SK-N-SH (cell line): ENCODE data around the gene MMAA. TPM values are rescaled to one million over a fixed set of nuclear protein-coding genes. Genes with fewer than 3 reads are reported as not detected.

Experiments used
- CTCF ChIA-PET: fragments of 300-600, 350-600 bp; formaldehyde crosslinking; extraction: SDS; loops from one replicate; lab custom pipeline; 2021; lab: Yijun Ruan, JAX
- POLR2A ChIA-PET: fragments of 350-600 bp; sonication (Branson Sonifier 250); formaldehyde crosslinking; extraction: SDS; loops from one replicate; lab custom pipeline; 2020; ENCODE audit warnings: antibody characterized with exemption, inconsistent platforms; lab: Yijun Ruan, JAX
- DNase-seq: peaks from one replicate; pipeline ENCODE4 v3.0.0; 2012
- H2AFZ ChIP-seq: fragments of 200-600 bp; sonication (generic); 2 replicates; pipeline ENCODE4 v1.8.1; 2016; ENCODE audit warnings: antibody characterized with exemption, mild to moderate bottlenecking, low read depth
- H3F3A ChIP-seq: fragments of 200-600 bp; sonication (generic); replicated peaks from 2 replicates; pipeline ENCODE3; 2016; ENCODE audit warnings: antibody characterized with exemption, mild to moderate bottlenecking; ENCODE audit not compliant: insufficient read depth
- H3K27ac ChIP-seq, 2 experiments: fragments of 200-500 bp in 1 of 2; fragments of 200-600 bp in 1 of 2; sonication (Bioruptor generic) in 1 of 2; sonication (generic), shearing (Covaris generic) in 1 of 2; 2 replicates each; pipeline versions ENCODE4 v1.5.1 to v1.6.1; 2014 to 2016; ENCODE audit warnings: low read depth in 2 of 2, inconsistent platforms in 1 of 2, low read length in 1 of 2, mild to moderate bottlenecking in 1 of 2, mixed read lengths in 1 of 2
- H3K27me3 ChIP-seq: fragments of 200-600 bp; sonication (generic), shearing (Covaris generic); 2 replicates; pipeline ENCODE4 v1.6.1; 2016; ENCODE audit warnings: mixed run types; ENCODE audit not compliant: insufficient read depth
- H3K36me3 ChIP-seq, 2 experiments: fragments of 200-500 bp in 1 of 2; fragments of 200-600 bp in 1 of 2; sonication (Bioruptor generic) in 1 of 2; sonication (generic) in 1 of 2; replicated peaks in 1 of 2; 2 replicates each; pipeline versions ENCODE3 to v1.5.1; 2014 to 2016; ENCODE audit warnings: low read length in 1 of 2, mild to moderate bottlenecking in 1 of 2; ENCODE audit not compliant: insufficient read depth in 2 of 2, control insufficient read depth in 1 of 2
- H3K4me1 ChIP-seq, 2 experiments: fragments of 200-500 bp in 1 of 2; fragments of 200-600 bp in 1 of 2; sonication (Bioruptor generic) in 1 of 2; sonication (generic), shearing (Covaris generic) in 1 of 2; 2 replicates each; pipeline versions ENCODE4 v1.5.1 to v1.6.1; 2014 to 2016; ENCODE audit warnings: low read depth in 1 of 2, low read length in 1 of 2, mixed run types in 1 of 2; ENCODE audit not compliant: insufficient read depth in 2 of 2, control insufficient read depth in 1 of 2
- H3K4me2 ChIP-seq: fragments of 200-600 bp; sonication (generic), shearing (Covaris generic); 2 replicates; pipeline ENCODE4 v1.6.1; 2017; ENCODE audit warnings: mixed run types
- H3K4me3 ChIP-seq, 2 experiments: fragments of 200-500 bp in 1 of 2; fragments of 200-600 bp in 1 of 2; sonication (Bioruptor generic) in 1 of 2; sonication (generic), shearing (Covaris generic) in 1 of 2; 2 replicates each; pipeline versions ENCODE4 v1.5.1 to v1.8.1; 2014 to 2016; ENCODE audit warnings: low read depth in 2 of 2, inconsistent platforms in 1 of 2, low read length in 1 of 2, mild to moderate bottlenecking in 1 of 2, mixed read lengths in 1 of 2, moderate library complexity in 1 of 2
- H3K79me2 ChIP-seq: fragments of 200-600 bp; sonication (generic); 2 replicates; pipeline ENCODE4 v1.8.1; 2017; ENCODE audit warnings: mild to moderate bottlenecking; ENCODE audit not compliant: insufficient read depth
- H3K9ac ChIP-seq: fragments of 200-600 bp; sonication (generic); 2 replicates; pipeline ENCODE4 v1.6.1; 2017; ENCODE audit warnings: mixed run types
- H3K9me2 ChIP-seq: fragments of 200-600 bp; sonication (generic); 2 replicates; pipeline ENCODE4 v1.6.1; 2017; ENCODE audit warnings: mixed run types
- H3K9me3 ChIP-seq: fragments of 200-600 bp; sonication (generic); 2 replicates; pipeline ENCODE4 v1.6.1; 2017; ENCODE audit warnings: mixed run types, mild to moderate bottlenecking, moderate library complexity
- H4K20me1 ChIP-seq: fragments of 200-600 bp; sonication (generic); 2 replicates; pipeline ENCODE4 v1.6.1; 2017; ENCODE audit warnings: mild to moderate bottlenecking, mixed run types; ENCODE audit not compliant: insufficient read depth
- CHD2 ChIP-seq: fragments of 150-350 bp; IDR thresholded peaks from 2 replicates; pipeline ENCODE4 v1.6.1; 2018; ENCODE audit warnings: low read length; ENCODE audit not compliant: partially characterized antibody
- ELF1 ChIP-seq: IDR thresholded peaks from 2 replicates; pipeline ENCODE4 v1.4.0; 2012
- FOSL2 ChIP-seq: IDR thresholded peaks from 2 replicates; pipeline ENCODE4 v1.4.0; 2012; ENCODE audit warnings: low read depth, mild to moderate bottlenecking, moderate library complexity, borderline replicate concordance
- GABPA ChIP-seq: IDR thresholded peaks from 2 replicates; pipeline ENCODE4 v1.4.0; 2012; ENCODE audit warnings: low read depth, mild to moderate bottlenecking
- GATA2 ChIP-seq: sonication (generic); formaldehyde crosslinking; IDR thresholded peaks from 2 replicates; pipeline ENCODE4 v1.5.0; 2020; ENCODE audit warnings: mild to moderate bottlenecking, missing genetic modification reagents
- JUND ChIP-seq: IDR thresholded peaks from 2 replicates; pipeline ENCODE4 v1.4.0; 2012
- MEF2A ChIP-seq: IDR thresholded peaks from 2 replicates; pipeline ENCODE4 v1.4.0; 2012; ENCODE audit warnings: low read depth, borderline replicate concordance
- RAD21 ChIP-seq: IDR thresholded peaks from 2 replicates; pipeline ENCODE4 v1.6.1; 2012; ENCODE audit warnings: mild to moderate bottlenecking, low read length
- RXRA ChIP-seq: IDR thresholded peaks from 2 replicates; pipeline ENCODE4 v1.4.0; 2012; ENCODE audit warnings: low read depth, mild to moderate bottlenecking, borderline replicate concordance
- TCF12 ChIP-seq: IDR thresholded peaks from 2 replicates; pipeline ENCODE4 v1.4.0; 2012
- WGBS: methylation state at CpG from one replicate; pipeline ENCODE4 v1.1.6; 2017; ENCODE audit warnings: low lambda C conversion rate; 5-methylcytosine and 5-hydroxymethylcytosine counted together
- polyA plus RNA-seq, 3 experiments: library from polyadenylated mRNA; depleted of rRNA; stranded (reverse); fragments of >200 nt; gene quantifications; 2 replicates each; pipeline ENCODE4 v1.2.3, GENCODE V29; 2012
- TF ChIP-seq, protein P1 (sequence below): fragments of 200-600 bp; sonication (generic); IDR thresholded peaks from 2 replicates; pipeline ENCODE4 v1.6.1; 2017; ENCODE audit warnings: antibody characterized with exemption, mild to moderate bottlenecking, moderate library complexity
- TF ChIP-seq, protein P2 (sequence below): IDR thresholded peaks from 2 replicates; pipeline ENCODE4 v1.6.1; 2012; ENCODE audit warnings: mild to moderate bottlenecking, low read depth, low read length, moderate library complexity
- TF ChIP-seq, protein P3 (sequence below): IDR thresholded peaks from 2 replicates; pipeline ENCODE4 v1.4.0; 2012; ENCODE audit warnings: low read depth, borderline replicate concordance
- TF ChIP-seq, protein P4 (sequence below): IDR thresholded peaks from 2 replicates; pipeline ENCODE4 v1.4.0; 2012; ENCODE audit warnings: low read depth, borderline replicate concordance

The MMAA gene
- polyA plus RNA-seq, 1 of the 3 experiments (the other 2 are of a cell fraction) = 2.2 TPM

DNA sequence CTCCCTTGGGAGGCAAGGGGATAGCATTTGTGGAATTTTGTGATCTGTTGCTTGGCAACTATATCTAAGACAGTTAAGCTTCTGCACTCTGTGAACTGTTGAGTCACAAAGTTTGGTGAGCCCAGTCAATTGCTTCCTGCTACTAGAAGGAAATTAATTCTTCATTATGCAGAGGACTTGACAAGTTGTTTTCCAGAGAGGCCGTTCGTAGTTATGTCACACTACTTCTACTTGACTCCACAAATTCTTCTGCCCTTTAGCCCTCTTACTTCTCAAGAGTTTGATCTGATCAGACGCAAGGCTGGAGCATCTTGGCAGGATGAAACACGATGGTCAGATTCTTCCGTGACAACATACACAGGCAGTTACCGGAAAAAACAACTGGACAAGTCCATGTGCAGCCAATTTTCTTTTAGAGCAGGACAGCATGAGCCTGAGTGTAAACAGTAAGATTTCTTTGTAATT is 60.8 kb downstream of the MMAA start, which contains the start of gene C4orf51 (continued):
- TF ChIP-seq, protein P1, sequence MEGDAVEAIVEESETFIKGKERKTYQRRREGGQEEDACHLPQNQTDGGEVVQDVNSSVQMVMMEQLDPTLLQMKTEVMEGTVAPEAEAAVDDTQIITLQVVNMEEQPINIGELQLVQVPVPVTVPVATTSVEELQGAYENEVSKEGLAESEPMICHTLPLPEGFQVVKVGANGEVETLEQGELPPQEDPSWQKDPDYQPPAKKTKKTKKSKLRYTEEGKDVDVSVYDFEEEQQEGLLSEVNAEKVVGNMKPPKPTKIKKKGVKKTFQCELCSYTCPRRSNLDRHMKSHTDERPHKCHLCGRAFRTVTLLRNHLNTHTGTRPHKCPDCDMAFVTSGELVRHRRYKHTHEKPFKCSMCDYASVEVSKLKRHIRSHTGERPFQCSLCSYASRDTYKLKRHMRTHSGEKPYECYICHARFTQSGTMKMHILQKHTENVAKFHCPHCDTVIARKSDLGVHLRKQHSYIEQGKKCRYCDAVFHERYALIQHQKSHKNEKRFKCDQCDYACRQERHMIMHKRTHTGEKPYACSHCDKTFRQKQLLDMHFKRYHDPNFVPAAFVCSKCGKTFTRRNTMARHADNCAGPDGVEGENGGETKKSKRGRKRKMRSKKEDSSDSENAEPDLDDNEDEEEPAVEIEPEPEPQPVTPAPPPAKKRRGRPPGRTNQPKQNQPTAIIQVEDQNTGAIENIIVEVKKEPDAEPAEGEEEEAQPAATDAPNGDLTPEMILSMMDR = no peak
- no peak for TF ChIP-seq FOSL2
- no peak for TF ChIP-seq JUND

DNA sequence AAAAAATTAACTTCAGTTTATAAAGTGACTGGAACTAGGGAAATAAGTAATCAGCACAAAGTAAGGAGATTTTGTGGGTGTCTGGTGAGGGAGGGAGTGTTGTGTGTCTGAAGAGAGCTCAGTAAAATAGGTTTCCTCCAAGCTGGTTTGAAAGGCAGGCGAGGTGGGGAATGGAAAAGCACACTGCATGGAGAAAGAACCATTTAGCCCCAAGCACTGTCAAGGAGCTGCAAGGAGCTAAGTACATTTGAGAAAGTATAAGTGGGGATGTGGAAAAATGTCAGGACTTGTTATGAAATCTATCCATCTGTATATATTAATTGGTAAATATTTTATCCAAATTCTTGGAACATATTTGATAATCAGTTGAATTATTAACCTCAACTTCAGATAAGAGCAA is 61.7 kb downstream of the MMAA start:
- Histone ChIP-seq H3K9me3 (no peaks in the 10 kb centered on the region), H3K27me3 (no peaks in the 10 kb centered on the region), H3K4me1 (peaks cover 0 to 12% of the 10 kb centered on the region in 2 experiments; a peak in 1 of 4 replicates), H3K27ac (no peak overlapping the region), H3K9ac (no peak overlapping the region), H3K36me3 (no peaks in the 10 kb centered on the region), H3K4me3 (no peak overlapping the region), H4K20me1 (no peaks in the 10 kb centered on the region), H3K4me2 (no peak overlapping the region), H3K9me2 (no peaks in the 10 kb centered on the region), H3K79me2 (no peaks in the 10 kb centered on the region), H3F3A (peaks cover 12% of the 10 kb centered on the region), H2AFZ (no peak overlapping the region)
- ChIA-PET CTCF (no interaction called here), POLR2A (no interaction called here)
- WGBS = 90% methylated on average over 1 of the region's 1 CpG
- no peak for DNase-seq
- TF ChIP-seq GATA2 (no peak), FOSL2 (no peak), MEF2A (no peak), GABPA (no peak), TCF12 (no peak), RXRA (no peak), CHD2 (no peak), ELF1 (no peak), RAD21 (no peak)
- TF ChIP-seq, protein P2, sequence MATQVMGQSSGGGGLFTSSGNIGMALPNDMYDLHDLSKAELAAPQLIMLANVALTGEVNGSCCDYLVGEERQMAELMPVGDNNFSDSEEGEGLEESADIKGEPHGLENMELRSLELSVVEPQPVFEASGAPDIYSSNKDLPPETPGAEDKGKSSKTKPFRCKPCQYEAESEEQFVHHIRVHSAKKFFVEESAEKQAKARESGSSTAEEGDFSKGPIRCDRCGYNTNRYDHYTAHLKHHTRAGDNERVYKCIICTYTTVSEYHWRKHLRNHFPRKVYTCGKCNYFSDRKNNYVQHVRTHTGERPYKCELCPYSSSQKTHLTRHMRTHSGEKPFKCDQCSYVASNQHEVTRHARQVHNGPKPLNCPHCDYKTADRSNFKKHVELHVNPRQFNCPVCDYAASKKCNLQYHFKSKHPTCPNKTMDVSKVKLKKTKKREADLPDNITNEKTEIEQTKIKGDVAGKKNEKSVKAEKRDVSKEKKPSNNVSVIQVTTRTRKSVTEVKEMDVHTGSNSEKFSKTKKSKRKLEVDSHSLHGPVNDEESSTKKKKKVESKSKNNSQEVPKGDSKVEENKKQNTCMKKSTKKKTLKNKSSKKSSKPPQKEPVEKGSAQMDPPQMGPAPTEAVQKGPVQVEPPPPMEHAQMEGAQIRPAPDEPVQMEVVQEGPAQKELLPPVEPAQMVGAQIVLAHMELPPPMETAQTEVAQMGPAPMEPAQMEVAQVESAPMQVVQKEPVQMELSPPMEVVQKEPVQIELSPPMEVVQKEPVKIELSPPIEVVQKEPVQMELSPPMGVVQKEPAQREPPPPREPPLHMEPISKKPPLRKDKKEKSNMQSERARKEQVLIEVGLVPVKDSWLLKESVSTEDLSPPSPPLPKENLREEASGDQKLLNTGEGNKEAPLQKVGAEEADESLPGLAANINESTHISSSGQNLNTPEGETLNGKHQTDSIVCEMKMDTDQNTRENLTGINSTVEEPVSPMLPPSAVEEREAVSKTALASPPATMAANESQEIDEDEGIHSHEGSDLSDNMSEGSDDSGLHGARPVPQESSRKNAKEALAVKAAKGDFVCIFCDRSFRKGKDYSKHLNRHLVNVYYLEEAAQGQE = no peak
- TF ChIP-seq, protein P3, sequence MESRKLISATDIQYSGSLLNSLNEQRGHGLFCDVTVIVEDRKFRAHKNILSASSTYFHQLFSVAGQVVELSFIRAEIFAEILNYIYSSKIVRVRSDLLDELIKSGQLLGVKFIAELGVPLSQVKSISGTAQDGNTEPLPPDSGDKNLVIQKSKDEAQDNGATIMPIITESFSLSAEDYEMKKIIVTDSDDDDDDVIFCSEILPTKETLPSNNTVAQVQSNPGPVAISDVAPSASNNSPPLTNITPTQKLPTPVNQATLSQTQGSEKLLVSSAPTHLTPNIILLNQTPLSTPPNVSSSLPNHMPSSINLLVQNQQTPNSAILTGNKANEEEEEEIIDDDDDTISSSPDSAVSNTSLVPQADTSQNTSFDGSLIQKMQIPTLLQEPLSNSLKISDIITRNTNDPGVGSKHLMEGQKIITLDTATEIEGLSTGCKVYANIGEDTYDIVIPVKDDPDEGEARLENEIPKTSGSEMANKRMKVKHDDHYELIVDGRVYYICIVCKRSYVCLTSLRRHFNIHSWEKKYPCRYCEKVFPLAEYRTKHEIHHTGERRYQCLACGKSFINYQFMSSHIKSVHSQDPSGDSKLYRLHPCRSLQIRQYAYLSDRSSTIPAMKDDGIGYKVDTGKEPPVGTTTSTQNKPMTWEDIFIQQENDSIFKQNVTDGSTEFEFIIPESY = no peak
- TF ChIP-seq, protein P4, sequence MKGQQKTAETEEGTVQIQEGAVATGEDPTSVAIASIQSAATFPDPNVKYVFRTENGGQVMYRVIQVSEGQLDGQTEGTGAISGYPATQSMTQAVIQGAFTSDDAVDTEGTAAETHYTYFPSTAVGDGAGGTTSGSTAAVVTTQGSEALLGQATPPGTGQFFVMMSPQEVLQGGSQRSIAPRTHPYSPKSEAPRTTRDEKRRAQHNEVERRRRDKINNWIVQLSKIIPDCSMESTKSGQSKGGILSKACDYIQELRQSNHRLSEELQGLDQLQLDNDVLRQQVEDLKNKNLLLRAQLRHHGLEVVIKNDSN = no peak
